CD4-positive, alpha-beta T cell treated with Interleukin-17A for 4 hours (primary cell): ENCODE measurements around the gene SSNA1.
A peak's percentile ranks its signal among the peaks of the same experiment; 100 is the strongest.

Source experiments
- DNase-seq: peaks from one replicate; pipeline ENCODE4 v3.0.0-alpha.2; 2020; ENCODE audit warnings: mixed read lengths

The SSNA1 gene

GRCh38 chr9:137222190-137223077, 34.0 kb downstream of the SSNA1 start, which contains the start of gene RNF208:
Gene RNF208, minus strand, starts transcription at chr9:137222240. Its CDS starts 1,028 bp downstream, at chr9:137221212.
- peak; percentile 24 for DNase-seq

DNA sequence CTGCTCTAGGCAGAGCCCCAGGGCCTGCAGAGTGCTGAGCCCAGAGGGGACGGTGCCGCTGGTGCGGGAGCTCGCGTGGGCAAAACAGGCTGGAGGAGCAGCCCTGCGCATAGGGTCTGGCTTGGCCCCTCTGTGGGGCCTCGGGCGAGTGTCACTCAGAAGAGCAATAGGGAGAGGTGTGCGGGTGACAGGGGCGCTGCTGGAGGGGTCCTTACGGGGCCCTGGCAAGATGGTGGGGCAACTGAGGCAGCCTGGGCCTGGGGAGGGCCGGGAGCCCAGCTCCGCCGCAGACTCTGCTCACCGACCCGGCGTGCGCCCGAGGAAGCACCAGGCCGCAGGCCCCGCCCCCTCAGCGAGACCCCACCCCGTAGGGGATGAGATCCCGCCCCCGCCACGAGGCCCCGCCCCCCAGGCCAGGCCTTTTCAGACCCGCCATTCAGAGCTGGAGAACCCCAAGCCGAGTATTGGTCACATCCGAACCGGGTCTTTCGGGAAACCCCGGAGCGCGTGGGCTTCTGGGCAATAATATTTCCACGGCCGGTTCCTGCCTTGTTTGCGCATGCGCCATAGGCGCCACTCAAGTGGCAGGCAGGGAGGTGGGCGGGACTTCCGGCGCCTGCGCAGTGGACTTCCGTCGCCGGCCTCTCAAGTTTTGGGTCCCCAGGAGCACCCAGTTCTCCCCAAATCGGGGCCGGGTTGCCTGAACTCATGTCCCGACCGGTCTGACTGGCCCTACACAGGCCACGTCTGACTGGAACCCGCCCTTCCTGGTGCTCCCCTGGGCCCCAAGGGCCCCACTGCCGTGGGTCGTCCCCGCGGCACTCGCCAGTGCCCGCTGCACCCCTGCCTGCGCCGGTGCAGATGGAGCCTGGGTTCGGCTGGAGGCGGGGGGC, 34.8 kb downstream of the SSNA1 start:
- DNase-seq: peak; percentile 98

DNA sequence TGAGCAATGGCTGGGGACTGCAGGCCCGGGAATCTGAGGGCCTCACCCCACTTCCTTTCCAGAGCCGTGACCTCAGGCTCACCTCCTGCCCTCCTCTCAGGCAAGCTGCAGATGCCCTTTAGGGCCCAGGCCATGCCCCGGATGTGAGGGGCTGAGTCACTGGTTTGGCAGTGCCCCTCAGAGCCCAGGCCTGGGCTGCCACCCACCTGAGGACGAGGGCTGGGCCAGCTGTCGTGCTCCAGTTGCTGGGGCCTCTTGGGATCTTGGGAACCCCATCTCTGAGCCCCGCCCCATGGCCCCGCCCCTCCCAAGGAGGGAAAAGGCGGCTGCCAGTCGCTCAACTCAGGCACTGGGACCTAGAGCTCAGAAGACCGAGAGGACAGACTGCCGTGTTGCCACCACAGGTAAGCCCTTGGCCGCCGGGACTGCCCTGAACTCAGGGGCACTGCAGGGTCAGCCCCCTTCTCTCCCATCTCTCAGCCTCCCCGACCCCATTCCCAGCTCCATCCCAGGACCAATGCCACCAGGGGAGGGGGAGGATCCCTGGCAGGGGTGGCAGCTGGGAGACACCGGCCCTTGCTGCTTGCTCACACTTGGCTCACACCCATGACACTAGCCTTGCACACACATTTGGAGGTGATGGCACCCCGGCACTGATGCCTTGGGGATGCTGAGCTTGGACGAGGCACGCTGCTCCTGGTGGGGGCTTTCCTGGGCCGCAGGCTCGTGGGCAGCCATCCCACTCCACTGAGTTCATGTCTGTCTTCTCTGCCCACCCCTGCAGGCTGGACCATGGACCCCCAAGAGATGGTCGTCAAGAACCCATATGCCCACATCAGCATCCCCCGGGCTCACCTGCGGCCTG, 36.6 kb downstream of the SSNA1 start, which contains the start of gene CYSRT1:
TSS of gene CYSRT1 (plus strand) at position 345 of the 865 bp plus-strand sequence. CDS start at position 793, 448 bp downstream.
- no peak for DNase-seq

- DNase-seq: no peak
Observed at GRCh38 chr9:137225699-137226331, 37.3 kb downstream of the SSNA1 start.

DNA sequence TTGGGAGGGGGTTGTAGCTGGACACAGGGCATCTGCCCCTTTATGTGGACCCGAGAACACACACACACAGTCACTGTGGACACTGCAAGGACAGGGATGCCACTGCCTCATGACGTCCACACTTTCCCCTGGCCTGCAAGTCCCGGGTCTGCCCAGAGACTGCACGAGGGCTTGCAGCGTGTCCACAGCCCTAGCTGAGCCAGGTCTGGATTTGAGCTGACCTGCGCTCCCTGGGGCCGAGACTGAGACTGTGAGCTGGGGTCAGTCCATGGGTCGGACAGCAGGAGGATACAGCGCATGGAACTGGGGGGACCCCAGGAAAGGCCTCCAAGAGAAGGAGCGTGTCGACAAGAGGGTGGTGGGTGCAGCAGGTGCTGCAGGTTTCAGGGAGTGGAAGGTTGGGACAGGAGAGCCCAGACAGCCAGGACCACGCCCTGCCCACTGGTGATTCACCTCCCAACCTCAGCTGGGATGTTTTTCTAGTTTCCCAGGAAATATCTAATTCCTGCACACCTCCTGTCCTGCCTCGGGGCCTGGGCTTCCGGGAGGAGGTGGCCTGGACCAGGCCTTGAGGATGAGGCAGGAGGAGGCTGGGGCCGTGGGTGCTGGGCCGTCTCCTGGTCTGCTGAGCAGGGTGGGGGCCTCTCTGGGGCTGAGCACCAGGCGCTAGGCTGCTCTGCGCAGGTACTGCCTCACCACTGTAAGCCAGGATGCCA, 38.0 kb downstream of the SSNA1 start:
- no peak for DNase-seq

- peak; percentile 87 for DNase-seq
Observed at GRCh38 chr9:137227054-137227852, 38.8 kb downstream of the SSNA1 start, which contains the start of gene RNF224. Gene RNF224, plus strand, starts transcription at chr9:137227502. Its CDS starts 834 bp downstream, at chr9:137228336.

DNA sequence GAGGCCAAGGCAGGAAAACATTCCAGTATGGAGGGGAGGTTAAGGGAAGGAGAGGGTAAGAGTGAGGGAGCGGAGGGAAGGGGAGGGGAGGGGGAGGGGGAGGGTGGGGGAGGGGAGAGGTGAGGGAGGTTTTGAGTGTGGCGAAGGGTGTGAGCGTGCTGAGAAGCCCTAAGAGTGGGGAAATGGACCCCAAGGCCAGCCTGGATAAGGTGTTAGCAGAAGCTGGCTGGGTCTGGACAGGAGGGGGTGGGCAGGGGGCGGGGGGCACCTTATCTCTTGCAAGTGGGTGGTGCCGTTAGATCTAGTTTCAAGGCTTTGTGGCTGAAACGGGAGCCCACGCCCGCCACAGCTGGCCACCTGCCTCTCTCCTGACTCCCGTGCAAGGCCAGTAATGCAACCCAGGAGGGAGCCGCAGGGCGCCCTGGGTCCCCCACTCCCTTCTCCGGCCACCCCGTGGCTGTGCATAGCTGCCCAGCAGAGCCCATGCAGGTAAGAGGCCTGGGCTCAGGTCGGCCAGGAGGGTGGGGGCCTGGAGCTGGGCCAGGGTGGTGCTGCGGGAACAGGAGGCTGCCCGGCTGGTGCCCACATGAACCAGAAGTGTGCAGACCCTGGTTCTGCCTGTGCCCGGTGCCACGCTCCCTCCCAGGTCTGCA, 39.5 kb downstream of the SSNA1 start:
- DNase-seq: no peak

GRCh38 chr9:137228506-137228967, 40.1 kb downstream of the SSNA1 start:
- DNase-seq: no peak

DNA sequence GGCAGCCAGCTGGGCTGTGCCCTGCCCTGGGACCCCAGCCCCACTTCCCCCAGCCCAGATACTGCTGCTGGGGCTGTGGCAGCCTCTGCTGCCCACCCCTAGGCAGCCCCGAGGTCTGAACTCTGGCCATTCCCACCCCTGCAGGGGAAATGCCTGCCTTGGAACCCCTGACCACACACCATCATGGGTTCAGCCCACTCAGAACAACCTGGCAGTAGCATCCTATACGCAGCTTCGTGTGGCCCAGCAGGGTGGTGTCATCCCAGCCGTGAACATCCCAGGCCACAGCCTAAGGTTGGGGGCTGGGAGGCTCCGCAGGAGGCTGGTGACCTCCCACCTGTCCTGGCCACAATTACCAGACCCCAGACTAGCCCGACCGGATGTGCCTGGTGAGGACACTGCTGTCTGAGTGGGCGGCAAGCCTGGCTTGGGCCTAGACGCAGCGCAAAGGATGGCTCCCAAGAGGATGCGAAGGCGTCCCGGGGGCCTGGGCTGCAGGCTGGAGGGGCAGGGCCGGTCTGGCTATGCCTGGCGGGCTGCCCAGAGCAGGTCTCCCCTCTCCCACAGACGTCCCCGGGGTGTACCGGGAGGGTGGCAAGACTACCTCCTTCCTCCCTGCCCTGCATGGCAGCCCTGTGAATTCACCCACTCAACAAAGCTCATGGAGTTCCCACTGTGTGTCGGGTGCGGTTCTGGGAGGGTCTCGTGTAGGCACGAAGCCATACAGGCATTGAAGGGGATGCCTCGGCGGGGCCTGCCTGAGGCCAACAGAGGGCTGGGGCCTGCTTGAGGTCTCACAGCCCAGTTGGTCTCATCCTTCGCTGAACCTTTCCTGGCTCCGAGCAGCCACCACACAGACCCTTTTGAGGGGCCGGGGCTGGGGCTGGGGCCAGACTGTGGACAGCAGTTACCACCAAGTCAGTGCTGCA, 40.8 kb downstream of the SSNA1 start:
- no peak for DNase-seq

DNA sequence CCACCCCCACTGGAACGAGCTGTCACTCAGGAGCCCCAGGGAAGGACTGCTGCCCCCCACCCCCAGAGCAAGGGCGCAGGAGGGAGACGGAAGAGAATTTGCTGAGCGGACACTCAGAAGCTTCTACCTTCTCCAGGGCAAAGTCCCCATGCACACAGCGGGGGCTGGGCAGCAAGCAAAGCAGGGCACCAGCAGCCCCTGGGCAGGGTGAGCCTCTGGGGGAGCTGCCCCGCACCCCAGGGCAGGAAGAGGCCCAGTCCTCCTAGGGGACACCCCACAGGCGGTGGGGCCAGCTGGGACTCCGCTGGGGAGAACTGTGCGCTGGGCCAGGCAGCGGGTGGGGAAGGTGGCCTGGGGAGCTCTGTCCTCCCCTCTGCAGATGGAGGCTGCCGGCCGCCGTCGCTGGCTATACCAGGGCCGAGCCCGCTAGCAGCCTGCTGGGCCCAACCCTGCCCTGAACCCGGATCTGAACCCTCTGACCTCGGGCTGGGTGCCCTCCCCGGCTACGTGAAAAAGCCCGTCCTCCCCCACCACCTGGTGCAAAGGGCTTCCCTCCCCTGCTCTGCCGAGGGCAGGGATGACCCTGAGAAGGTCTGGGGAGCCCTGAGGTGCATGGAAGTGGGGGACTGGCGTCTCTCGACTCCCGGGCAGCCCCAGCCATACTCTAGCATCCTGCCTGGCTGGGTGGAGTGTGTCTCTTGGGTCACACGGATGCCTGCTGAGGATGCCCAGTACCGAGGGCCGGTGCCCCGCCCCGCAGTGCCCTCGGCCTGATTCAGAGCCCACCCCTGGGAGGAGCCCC, 41.6 kb downstream of the SSNA1 start:
- no peak for DNase-seq

DNA sequence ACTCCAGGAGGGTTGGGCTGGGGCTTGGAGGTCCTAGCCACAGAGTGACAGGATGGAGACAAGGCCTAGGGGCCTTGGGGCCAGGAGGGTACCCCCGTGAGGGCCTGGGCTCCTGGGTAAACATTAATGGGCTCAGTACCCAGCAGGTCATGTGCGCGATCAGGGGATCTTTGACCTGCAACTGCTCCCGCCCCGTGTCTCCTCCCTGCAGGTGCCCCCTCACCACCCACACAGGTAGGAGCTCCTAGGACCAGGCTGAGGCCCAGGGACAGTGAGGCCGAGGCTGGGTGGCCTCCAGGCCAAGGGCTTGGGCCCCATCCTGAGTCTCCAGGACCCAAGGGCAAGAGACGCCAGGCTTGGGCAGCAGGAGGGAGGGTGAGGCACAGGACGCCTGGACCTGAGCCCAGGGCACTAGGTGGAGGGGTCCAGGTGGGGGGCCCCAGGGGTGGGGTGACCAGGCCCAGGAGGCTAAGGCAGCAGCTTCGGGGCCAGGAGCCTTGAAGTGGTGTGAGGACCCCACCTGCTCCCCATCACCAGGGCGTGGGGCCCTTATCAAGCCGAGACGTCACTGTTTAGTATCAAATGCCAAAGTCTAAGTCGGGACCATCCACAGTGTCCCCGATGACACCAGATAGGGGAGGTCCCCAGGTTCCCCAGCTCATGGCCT, 42.4 kb downstream of the SSNA1 start, which contains the start of gene SLC34A3:
TSS of gene SLC34A3 (plus strand) at position 197 of the 667 bp plus-strand sequence. CDS start 802 bp downstream, outside the sequence.
- no peak for DNase-seq

- DNase-seq: no peak
Observed at GRCh38 chr9:137231372-137232039, 43.0 kb downstream of the SSNA1 start.

DNA sequence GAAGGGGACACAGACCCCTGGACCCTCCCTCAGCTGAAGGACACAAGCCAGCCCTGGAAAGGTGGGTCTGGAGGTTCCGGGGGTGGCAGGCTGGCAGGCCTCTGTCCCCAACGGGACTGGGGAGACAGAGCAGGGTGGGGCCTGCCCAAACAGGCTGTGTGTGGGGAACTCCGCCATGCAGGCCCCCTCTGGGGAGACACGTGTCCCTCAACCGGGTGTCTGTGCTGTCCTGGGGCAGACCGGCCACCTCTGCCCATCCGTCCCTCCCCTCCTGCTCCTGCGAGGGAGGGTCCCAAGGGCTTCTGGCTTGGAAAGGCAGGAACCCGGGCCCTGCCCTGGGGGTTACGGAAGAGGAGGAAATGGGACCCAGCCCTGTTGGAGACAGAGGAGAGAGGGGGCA, 43.6 kb downstream of the SSNA1 start:
- DNase-seq: no peak

GRCh38 chr9:137232510-137232909, 44.0 kb downstream of the SSNA1 start:
- no peak for DNase-seq

- DNase-seq: no peak
Observed at GRCh38 chr9:137233143-137233980, 44.9 kb downstream of the SSNA1 start.
